ENCODE results near the gene GABBR1.

Gene GABBR1

DNA sequence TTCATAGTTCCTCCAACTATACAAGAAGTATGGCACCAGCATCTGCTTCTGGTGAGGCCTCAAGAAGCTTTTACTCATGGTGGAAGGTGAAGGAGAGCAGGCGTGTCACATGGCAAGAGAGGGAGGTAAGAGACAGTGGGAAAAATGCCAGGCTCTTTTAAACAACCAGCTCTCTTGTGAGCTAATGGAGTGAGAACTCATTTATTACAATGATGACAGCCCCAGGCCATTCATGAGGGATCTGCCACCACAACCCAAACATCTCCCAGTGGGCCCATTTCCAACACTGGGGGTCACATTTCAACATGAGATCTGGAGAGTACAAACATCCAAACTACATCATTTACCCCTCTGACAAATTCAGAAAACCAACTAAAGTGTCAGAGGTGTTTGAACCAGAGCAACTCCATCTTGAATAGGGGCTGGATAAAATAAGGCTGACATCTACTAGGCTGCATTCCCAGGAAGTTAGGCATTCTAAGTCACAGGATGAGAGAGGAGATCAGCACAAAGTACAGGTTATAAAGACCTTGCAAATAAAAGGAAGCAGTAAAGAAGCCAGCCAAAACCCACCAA, 71.3 kb downstream of the GABBR1 start:
- no peak for DNase-seq

GRCh38 chr6:29561091-29561490, 71.9 kb downstream of the GABBR1 start:
- DNase-seq: no peak

DNA sequence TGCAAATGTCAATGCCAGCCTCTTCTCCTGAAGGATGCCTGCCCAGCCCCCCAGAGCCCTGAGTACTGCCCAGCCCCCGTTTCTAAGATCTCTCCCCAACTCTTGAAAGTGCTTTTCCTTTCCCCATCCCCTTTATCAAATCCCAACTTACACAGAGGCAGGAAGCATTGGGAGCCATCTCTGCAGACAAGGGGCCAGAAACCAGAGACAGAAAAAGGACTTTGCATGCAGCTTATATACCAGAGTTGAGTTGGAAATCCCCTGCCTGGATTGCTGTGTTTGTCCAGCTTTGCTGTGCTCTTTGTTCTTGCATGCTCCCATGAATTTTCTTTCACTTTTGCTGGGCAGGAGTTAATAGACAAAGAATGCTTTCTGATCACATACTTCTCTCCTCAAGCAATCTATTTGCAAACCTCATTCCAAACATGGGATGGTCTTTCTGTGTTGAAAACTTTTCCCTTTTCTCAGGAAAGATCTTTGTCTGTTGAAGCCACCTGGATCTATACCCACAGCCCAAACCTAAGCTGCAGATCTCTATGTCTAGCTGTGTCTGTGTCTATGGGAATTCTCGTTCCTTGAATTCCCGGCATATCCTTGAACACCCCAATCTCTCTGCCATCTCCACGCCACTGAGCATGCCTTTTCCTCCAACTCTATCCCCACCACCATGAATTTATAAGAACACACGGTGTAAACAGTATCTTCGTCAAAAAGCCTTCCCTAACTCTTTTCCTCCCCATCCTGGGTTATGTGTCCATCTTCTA, 73.3 kb downstream of the GABBR1 start, which contains the start of gene UBD:
UBD (minus strand) TSS at position 209 of the 764 bp plus-strand sequence; CDS start at position 178, 31 bp downstream.
- DNase-seq: no peak

DNA sequence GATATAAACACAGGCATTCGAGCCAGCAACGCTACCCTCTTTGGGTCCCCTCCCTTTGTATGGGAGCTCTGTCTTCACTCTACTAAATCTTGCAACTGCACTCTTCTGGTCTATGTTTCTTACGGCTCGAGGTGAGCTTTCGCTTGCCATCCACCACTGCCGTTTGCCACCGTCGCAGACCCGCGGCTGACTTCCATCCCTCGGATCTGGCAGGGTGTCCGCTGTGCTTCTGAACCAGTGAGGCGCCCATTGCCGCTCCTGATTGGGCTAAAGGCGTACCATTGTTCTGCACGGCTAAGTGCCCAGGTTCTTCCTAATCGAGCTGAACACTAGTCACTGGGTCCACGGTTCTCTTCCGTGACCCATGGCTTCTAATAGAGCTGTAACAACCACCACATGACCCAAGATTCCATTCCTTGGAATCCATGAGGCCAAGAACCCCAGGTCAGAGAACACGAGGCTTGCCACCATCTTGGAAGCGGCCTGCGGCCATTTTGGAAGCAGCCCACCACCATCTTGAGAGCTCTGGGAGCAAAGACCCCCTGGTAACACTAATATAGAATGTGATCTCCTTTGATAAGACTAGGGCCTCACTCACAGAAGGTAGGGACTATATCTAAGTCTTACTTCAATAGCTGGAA, 74.4 kb downstream of the GABBR1 start:
- DNase-seq: no peak

DNA sequence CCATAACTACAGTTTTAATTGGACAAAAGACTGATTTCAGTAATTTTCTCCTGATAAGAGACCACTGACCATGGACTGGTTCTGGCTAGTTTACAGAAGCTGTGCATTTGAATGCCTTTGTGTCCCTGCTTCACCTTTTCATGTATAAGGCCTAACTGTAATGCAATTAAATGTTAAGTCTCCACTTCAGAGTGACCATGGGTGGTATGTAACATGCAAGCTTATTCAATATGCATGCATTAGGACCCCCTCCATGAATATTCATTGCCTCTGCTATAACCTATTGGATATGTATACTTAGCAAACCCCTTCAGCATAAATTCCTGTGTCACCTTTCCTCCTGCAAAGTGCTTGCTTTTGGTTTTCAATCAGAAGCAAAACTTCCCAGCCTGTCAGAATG, 75.7 kb downstream of the GABBR1 start:
- DNase-seq: no peak

GRCh38 chr6:29554764-29555163, 78.2 kb downstream of the GABBR1 start:
- no peak for DNase-seq

GRCh38 chr6:29553268-29554057, 79.5 kb downstream of the GABBR1 start:
- no peak for DNase-seq

DNA sequence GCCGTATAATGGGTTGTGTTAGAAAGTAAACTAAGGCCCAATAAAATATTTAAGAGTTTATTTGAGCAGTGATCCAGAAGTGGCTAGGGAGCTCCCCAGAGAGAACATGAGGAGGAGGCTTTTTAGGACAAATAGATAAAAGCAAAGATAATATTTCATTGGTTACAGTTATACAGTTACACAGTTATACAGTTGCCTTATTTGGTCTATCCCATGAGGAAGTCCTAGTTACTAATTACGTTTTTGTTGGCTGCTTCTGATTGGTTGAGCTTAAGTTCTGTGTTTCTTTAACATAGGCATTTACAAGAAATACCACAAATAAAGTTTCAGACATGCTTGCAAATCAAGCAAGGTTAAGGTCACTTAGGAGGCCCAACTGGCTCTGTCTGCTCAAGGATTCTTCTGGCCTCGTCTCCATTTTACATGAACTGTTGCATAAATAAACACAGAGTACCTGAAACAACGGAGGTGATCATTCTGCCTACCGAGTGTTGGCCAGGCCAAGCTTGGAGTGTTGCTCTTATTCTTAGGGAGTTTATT, 80.4 kb downstream of the GABBR1 start:
- no peak for DNase-seq

DNA sequence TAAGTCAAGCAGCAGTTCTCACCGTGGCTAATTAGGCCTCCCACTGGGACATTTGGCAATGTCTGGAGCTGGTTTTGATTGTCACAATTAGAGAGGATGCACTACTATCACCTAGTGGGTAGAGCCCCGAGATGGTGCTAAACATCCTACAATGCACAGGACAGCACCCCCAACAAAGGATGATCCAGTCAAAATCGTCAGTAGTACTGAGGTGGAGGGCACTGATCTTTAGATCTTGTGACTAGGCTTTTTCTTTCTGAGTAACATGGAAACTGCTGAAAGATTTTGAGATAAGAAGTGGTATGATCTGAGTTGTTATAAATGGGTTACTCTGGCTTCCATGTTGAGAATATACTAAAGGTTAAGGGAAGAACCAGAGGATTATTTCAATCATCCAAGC, 85.4 kb downstream of the GABBR1 start:
- no peak for DNase-seq

- DNase-seq: no peak
These were observed 95.1 kb downstream of the GABBR1 start for GRCh38 chr6:29537714-29538403.

DNA sequence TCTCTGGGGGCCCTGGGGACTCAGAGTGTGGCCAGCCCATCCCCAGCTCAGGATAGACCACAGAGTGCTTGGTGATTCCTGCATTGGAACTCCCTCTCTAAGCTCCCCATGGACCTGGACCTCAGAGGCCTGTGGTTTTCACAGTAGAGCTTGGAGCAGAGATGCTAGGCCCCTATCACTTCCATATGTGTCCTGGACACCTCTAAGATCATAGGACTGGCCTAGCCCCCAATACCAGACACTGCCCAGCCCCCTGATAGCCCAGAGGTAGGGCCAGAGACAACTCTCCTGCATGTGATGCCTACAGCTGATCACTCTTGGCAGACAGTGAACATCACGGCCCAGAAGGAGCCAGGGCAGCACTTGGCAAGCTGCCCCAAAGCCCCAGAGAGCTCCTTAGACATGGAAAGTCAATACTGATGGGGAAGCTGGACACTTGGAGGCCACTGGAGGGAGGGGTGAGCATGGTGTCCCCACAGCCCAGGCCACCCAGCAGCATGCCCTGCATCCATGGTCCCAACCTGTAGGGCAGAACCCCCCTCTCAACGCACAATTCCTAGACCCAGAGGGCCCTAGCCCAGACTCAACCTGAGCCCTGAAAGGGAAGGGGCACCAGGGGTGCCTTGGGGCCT, 100.5 kb downstream of the GABBR1 start:
- no peak for DNase-seq

- DNase-seq: no peak
These were observed 101.3 kb downstream of the GABBR1 start for GRCh38 chr6:29531668-29532067.

DNA sequence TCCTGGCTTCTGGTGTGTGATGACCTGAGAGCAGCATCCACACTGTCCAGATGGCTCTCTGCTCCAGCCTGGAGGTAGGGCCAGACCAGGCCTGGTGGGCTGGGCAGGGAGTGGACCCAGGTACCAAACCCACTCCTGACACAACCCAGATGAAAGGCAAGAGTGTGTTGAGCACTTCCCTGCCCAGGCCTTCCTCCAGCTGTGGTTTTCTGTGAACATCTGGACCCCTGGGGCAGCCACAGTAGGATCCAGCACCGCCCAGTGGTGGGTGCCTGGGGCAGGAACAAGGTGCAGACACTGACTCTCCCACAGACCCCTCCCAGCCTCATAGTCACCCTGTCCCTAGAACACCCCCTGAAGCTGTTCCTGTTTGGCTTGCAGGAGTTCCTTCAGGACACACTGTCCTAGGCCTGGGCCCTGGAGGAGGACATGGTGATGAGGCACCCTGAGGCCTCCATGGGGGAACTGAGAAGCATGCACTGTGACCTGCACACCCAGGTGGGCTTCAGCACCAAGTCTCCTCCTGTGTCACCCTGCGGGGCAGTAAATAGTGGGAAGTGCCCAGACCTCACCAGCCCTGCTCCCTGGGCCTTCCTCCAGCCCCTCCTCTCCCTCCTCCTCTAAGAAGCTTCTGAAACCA, 102.2 kb downstream of the GABBR1 start:
- DNase-seq: no peak

- DNase-seq: no peak
These were observed 103.0 kb downstream of the GABBR1 start for GRCh38 chr6:29529956-29530355.

GRCh38 chr6:29528988-29529560, 103.9 kb downstream of the GABBR1 start:
- DNase-seq: no peak

GRCh38 chr6:29528300-29528931, 104.6 kb downstream of the GABBR1 start:
- DNase-seq: no peak

DNA sequence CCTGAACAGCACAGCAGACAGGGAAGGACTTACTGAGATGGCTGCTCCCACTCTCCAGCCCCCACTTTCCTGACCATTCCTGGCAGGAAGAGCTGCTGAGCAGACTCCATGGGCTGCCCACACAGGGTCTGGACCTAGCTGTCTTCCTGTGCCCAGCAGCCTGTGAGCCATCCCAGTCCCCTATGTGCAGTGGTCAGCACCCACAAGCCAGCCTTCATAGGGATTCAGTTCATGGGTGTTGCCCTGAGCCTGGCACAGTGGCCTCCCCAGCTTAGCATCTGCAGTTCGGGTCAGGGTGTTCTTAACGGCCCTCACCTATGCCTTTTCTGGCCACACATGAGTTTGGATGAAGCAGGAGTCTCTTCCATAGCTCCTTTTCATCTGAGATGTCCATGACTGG, 105.4 kb downstream of the GABBR1 start:
- DNase-seq: no peak

DNA sequence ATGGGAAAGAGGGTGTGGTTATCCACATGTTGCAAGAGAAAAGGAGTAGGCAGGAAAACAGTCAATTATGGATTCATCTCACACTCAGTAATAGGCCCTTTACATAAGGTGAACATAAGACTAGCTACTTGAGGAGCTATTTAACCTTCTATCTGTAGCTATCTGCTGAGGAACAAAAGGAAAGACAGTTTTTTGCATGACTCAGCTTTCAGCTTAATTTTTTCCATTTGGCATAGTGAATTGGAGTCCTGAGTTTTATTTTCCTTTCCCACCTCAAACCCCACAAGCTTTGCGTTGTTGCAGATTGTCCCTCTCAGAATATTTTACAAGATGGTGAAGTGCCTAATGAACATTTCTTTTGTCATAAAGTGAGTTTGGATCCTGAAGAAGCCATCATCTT, 105.9 kb downstream of the GABBR1 start:
- DNase-seq: no peak

GRCh38 chr6:29525311-29525639, 107.7 kb downstream of the GABBR1 start:
- DNase-seq: no peak

- no peak for DNase-seq
These were observed 108.3 kb downstream of the GABBR1 start for GRCh38 chr6:29524444-29525310.
